HCT116 (cell line): ENCODE results near the gene NOL4L. TPM values are rescaled to one million over a fixed set of nuclear protein-coding genes. Genes with fewer than 3 reads are reported as not detected.

Source experiments
- ATAC-seq: fragments of 200-7000 bp; cut with Tn5 transposase; 2 replicates; pipeline ENCODE4 v1.9.1; 2020; ENCODE audit warnings: mild to moderate bottlenecking, moderate library complexity
- BruUV-seq: library from RNA; stranded (reverse); fragments of 400-500 nt; replicated peaks from 2 replicates; lab custom pipeline; 2021; lab: Mats Ljungman, UMichigan
- CTCF ChIA-PET: fragments of 300-600 bp; sonication (Branson Sonifier 250); formaldehyde crosslinking; loops from one replicate; lab custom pipeline; 2021; ENCODE audit warnings: antibody characterized with exemption; lab: Charles Lee
- POLR2A ChIA-PET: fragments of 300-600, 350-600 bp; sonication (Branson Sonifier 250); formaldehyde crosslinking; loops from one replicate; lab custom pipeline; 2021; ENCODE audit warnings: antibody characterized with exemption; lab: Charles Lee
- RAD21 ChIA-PET, 2 experiments: fragments of 300-600 bp; sonication (Branson Sonifier 250); formaldehyde crosslinking; loops; one replicate each; lab custom pipeline; 2023; ENCODE audit warnings: low total read pairs in 2 of 2; ENCODE audit not compliant: uncharacterized antibody in 2 of 2, unreplicated experiment in 2 of 2, low non-redundant PET in 1 of 2; lab: Charles Lee
- DNase-seq: peaks from one replicate; pipeline ENCODE4 v3.0.0-alpha.2; 2010; ENCODE audit warnings: low read depth, low spot score
- H2AFZ ChIP-seq: fragments of 200-600 bp; shearing (Covaris generic), sonication (generic); 2 replicates; pipeline ENCODE4 v1.6.1; 2017; ENCODE audit warnings: low read depth, mixed run types, mixed read lengths, antibody characterized with exemption, low read length; ENCODE audit not compliant: poor library complexity, severe bottlenecking
- H3K27ac ChIP-seq: 2 replicates; pipeline ENCODE4 v1.5.1; 2012; ENCODE audit warnings: low read depth, low read length
- H3K27me3 ChIP-seq: fragments of 200-600 bp; sonication (generic); 2 replicates; pipeline ENCODE4 v1.6.1; 2016; ENCODE audit warnings: mixed run types, low read length, mixed read lengths; ENCODE audit not compliant: insufficient read depth
- H3K36me3 ChIP-seq, 2 experiments: fragments of 200-500 bp in 1 of 2; fragments of 200-600 bp in 1 of 2; sonication (Bioruptor generic) in 1 of 2; sonication (generic) in 1 of 2; 2 replicates each; pipeline versions ENCODE4 v1.5.1 to v1.6.1; 2014 to 2016; ENCODE audit warnings: low read length in 2 of 2, inconsistent platforms in 1 of 2, mixed read lengths in 1 of 2, mixed run types in 1 of 2; ENCODE audit not compliant: insufficient read depth in 2 of 2, control insufficient read depth in 1 of 2
- H3K4me1 ChIP-seq, 2 experiments: fragments of 200-600 bp in 1 of 2; sonication (generic) in 1 of 2; 2 replicates each; pipeline versions ENCODE4 v1.5.1 to v1.6.1; 2012 to 2017; ENCODE audit warnings: low read length in 2 of 2, inconsistent platforms in 1 of 2, mild to moderate bottlenecking in 1 of 2, mixed read lengths in 1 of 2, mixed run types in 1 of 2, moderate library complexity in 1 of 2; ENCODE audit not compliant: insufficient read depth in 2 of 2, control insufficient read depth in 1 of 2
- H3K4me2 ChIP-seq: fragments of 200-600 bp; sonication (generic); 2 replicates; pipeline ENCODE4 v1.6.1; 2017; ENCODE audit warnings: mixed run types, low read length, mixed read lengths
- H3K4me3 ChIP-seq, 2 experiments: fragments of 200-600 bp in 1 of 2; sonication (generic) in 1 of 2; replicated peaks in 1 of 2; 2 replicates each; pipeline ENCODE4 v1.5.1; 2011 to 2016; ENCODE audit warnings: low read length in 2 of 2, control low read depth in 1 of 2, low read depth in 1 of 2, mild to moderate bottlenecking in 1 of 2, mixed read lengths in 1 of 2, mixed run types in 1 of 2
- H3K79me2 ChIP-seq: fragments of 200-600 bp; sonication (generic); 2 replicates; pipeline ENCODE4 v1.6.1; 2017; ENCODE audit warnings: mild to moderate bottlenecking, mixed run types, low read length, moderate library complexity, mixed read lengths; ENCODE audit not compliant: insufficient read depth
- H3K9ac ChIP-seq: fragments of 200-600 bp; sonication (generic); 2 replicates; pipeline ENCODE4 v1.6.1; 2016; ENCODE audit warnings: low read length, mixed read lengths
- H3K9me2 ChIP-seq: fragments of 200-600 bp; sonication (generic), shearing (Covaris generic); 2 replicates; pipeline ENCODE4 v1.6.1; 2017; ENCODE audit warnings: mixed run types, mild to moderate bottlenecking, moderate library complexity; ENCODE audit not compliant: insufficient read depth
- H3K9me3 ChIP-seq, 2 experiments: fragments of 200-500 bp in 1 of 2; fragments of 200-600 bp in 1 of 2; sonication (Bioruptor generic) in 1 of 2; sonication (generic) in 1 of 2; 2 replicates each; pipeline ENCODE4 v1.6.1; 2014 to 2017; ENCODE audit warnings: low read length in 2 of 2, mixed read lengths in 2 of 2, inconsistent platforms in 1 of 2, low read depth in 1 of 2, mild to moderate bottlenecking in 1 of 2, mixed run types in 1 of 2, moderate library complexity in 1 of 2; ENCODE audit not compliant: control insufficient read depth in 1 of 2, insufficient read depth in 1 of 2
- H4K20me1 ChIP-seq: fragments of 200-600 bp; sonication (generic), shearing (Covaris generic); 2 replicates; pipeline ENCODE4 v1.6.1; 2017; ENCODE audit warnings: mixed run types, mild to moderate bottlenecking, moderate library complexity; ENCODE audit not compliant: insufficient read depth
- CBX3 ChIP-seq: IDR thresholded peaks from 2 replicates; pipeline ENCODE4 v1.6.1; 2012; ENCODE audit warnings: low read depth
- CEBPB ChIP-seq: IDR thresholded peaks from 2 replicates; pipeline ENCODE4 v1.6.1; 2012; ENCODE audit warnings: low read depth
- EGR1 ChIP-seq: IDR thresholded peaks from 2 replicates; pipeline ENCODE4 v1.6.1; 2012; ENCODE audit warnings: low read depth
- ELF1 ChIP-seq: IDR thresholded peaks from 2 replicates; pipeline ENCODE4 v1.6.1; 2012; ENCODE audit warnings: low read depth, borderline replicate concordance
- EZH2 ChIP-seq: fragments of 200-600 bp; sonication (generic); IDR thresholded peaks from 2 replicates; pipeline ENCODE4 v1.6.1; 2017; ENCODE audit warnings: antibody characterized with exemption, mixed run types
- EZH2phosphoT487 ChIP-seq: fragments of 200-600 bp; IDR thresholded peaks from 2 replicates; pipeline ENCODE4 v1.6.1; 2018; ENCODE audit warnings: antibody characterized with exemption, borderline replicate concordance
- FOSL1 ChIP-seq: IDR thresholded peaks from 2 replicates; pipeline ENCODE4 v1.6.1; 2012; ENCODE audit warnings: low read depth
- JUND ChIP-seq: IDR thresholded peaks from 2 replicates; pipeline ENCODE4 v1.6.1; 2012
- POLR2AphosphoS5 ChIP-seq: IDR thresholded peaks from 2 replicates; pipeline ENCODE4 v1.6.1; 2011; ENCODE audit warnings: mild to moderate bottlenecking, low read depth, low read length, moderate library complexity
- RAD21 ChIP-seq: IDR thresholded peaks from 2 replicates; pipeline ENCODE4 v1.6.1; 2012; ENCODE audit warnings: low read depth, mild to moderate bottlenecking
- SIN3A ChIP-seq: IDR thresholded peaks from 2 replicates; pipeline ENCODE4 v1.6.1; 2012; ENCODE audit warnings: low read depth
- SRF ChIP-seq: IDR thresholded peaks from 2 replicates; pipeline ENCODE4 v1.6.1; 2012; ENCODE audit warnings: low read depth
- TCF7L2 ChIP-seq: IDR thresholded peaks from 2 replicates; pipeline ENCODE4 v1.7.0; 2011; ENCODE audit warnings: borderline replicate concordance, inconsistent platforms; ENCODE audit not compliant: insufficient read depth, insufficient read length; ENCODE audit errors: extremely low read depth
- YY1 ChIP-seq: IDR thresholded peaks from 2 replicates; pipeline ENCODE4 v1.6.1; 2011; ENCODE audit warnings: low read length, low read depth, moderate library complexity, mild to moderate bottlenecking; ENCODE audit not compliant: insufficient replicate concordance; ENCODE audit errors: extremely low read depth
- ZFX ChIP-seq: fragments of 450-650 bp; IDR thresholded peaks from 2 replicates; pipeline ENCODE4 v1.6.1; 2017
- ZNF274 ChIP-seq: fragments of 200-500 bp; sonication (Bioruptor generic); IDR thresholded peaks from 2 replicates; pipeline ENCODE4 v1.6.1; 2014; ENCODE audit warnings: mild to moderate bottlenecking, low read depth, low read length, inconsistent platforms
- intact Hi-C: fragments of 100-400 bp; cut with micrococcal nuclease; formaldehyde crosslinking; loops from 2 replicates; pipeline ENCODE4 v1.10.0; 2022
- total RNA-seq: library from RNA; stranded (reverse); gene quantifications from one replicate; pipeline ENCODE4 v1.2.1, GENCODE V29; 2021; ENCODE audit not compliant: unreplicated experiment
- TF ChIP-seq, protein P1 (sequence below): IDR thresholded peaks from 2 replicates; pipeline ENCODE4 v1.6.1; 2012
- TF ChIP-seq, protein P2 (sequence below): IDR thresholded peaks from 2 replicates; pipeline ENCODE4 v1.6.1; 2011; ENCODE audit warnings: mild to moderate bottlenecking, low read length, moderate library complexity; ENCODE audit not compliant: insufficient replicate concordance; ENCODE audit errors: extremely low read depth
- TF ChIP-seq, protein P3 (sequence below): IDR thresholded peaks from 2 replicates; pipeline ENCODE4 v1.6.1; 2012; ENCODE audit warnings: low read depth
- TF ChIP-seq, protein P4 (sequence below): IDR thresholded peaks from 2 replicates; pipeline ENCODE4 v1.6.1; 2012

NOL4L gene
- total RNA-seq, 1 experiment from 2014 or later = 5.9 TPM

DNA sequence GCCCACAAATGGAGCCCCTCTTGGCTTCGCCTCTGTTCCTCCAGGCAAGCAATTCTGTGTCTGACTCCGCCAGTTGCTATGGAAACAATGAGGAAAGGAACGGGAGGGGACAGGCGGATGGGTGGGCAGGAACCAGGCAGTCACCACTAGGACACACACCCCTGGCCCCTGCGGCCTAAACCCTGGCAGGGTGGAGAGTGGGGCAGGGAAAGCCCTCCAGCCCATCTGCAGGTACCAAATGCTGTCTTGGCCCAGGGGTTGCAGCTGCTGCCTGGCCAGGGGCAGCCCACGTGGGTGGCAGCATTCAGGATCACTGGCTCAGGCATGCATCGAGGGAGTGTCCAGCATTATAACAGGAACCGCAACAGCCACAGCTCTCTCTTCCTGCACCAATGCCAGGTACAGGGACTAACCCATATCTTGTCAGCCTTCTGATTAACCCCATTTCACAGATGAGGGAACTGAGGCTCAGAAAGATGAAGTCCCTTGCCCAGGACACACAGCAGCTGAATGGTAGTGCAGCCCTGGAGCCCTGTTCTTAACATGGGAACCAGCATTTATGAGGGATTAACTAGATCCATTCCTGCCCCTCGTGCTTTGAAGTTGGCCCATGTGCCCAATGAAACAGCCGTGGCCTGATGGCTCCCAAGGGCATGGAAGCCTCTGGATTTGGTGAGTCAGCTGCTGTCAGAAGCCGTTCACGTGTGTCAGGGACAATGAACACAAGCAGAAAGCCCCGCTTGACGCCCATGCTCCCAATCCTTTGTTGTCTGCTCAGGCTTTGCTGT is 66.3 kb downstream of the NOL4L start:
- H3K27me3 ChIP-seq = no peaks in the 10 kb centered on the region
- intact Hi-C loops = no loop called here
- H2AFZ ChIP-seq = no peak overlapping the region
- 0 out of 4 replicates have a peak, but pooled peaks cover 0 to 3% of the 10 kb centered on the region in 2 experiments for H3K4me1 ChIP-seq
- no TSS peak for BruUV-seq
- H4K20me1 ChIP-seq = no peaks in the 10 kb centered on the region
- RAD21 ChIA-PET = no interaction called here
- ATAC-seq (no peak), DNase-seq (no peak)
- POLR2A ChIA-PET = no interaction called here
- H3K79me2 ChIP-seq = no peaks in the 10 kb centered on the region
- no peaks in the 10 kb centered on the region for H3K36me3 ChIP-seq
- no peak overlapping the region for H3K9ac ChIP-seq
- H3K4me2 ChIP-seq = no peak overlapping the region
- CTCF ChIA-PET = no interaction called here
- no peak overlapping the region for H3K27ac ChIP-seq
- no peaks in the 10 kb centered on the region for H3K9me2 ChIP-seq
- H3K4me3 ChIP-seq = no peak overlapping the region
- no peaks in the 10 kb centered on the region for H3K9me3 ChIP-seq
- TF ChIP-seq ZFX (no peak), RAD21 (no peak), CEBPB (no peak), ELF1 (no peak), FOSL1 (no peak), CBX3 (no peak), SIN3A (no peak), ZNF274 (no peak), EZH2 (no peak), EZH2phosphoT487 (no peak), TCF7L2 (no peak), YY1 (no peak), JUND (no peak), EGR1 (no peak), POLR2AphosphoS5 (no peak), SRF (no peak)
- TF ChIP-seq, protein P1, sequence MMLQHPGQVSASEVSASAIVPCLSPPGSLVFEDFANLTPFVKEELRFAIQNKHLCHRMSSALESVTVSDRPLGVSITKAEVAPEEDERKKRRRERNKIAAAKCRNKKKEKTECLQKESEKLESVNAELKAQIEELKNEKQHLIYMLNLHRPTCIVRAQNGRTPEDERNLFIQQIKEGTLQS = no peak
- TF ChIP-seq, protein P2, sequence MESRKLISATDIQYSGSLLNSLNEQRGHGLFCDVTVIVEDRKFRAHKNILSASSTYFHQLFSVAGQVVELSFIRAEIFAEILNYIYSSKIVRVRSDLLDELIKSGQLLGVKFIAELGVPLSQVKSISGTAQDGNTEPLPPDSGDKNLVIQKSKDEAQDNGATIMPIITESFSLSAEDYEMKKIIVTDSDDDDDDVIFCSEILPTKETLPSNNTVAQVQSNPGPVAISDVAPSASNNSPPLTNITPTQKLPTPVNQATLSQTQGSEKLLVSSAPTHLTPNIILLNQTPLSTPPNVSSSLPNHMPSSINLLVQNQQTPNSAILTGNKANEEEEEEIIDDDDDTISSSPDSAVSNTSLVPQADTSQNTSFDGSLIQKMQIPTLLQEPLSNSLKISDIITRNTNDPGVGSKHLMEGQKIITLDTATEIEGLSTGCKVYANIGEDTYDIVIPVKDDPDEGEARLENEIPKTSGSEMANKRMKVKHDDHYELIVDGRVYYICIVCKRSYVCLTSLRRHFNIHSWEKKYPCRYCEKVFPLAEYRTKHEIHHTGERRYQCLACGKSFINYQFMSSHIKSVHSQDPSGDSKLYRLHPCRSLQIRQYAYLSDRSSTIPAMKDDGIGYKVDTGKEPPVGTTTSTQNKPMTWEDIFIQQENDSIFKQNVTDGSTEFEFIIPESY = no peak
- TF ChIP-seq, protein P3, sequence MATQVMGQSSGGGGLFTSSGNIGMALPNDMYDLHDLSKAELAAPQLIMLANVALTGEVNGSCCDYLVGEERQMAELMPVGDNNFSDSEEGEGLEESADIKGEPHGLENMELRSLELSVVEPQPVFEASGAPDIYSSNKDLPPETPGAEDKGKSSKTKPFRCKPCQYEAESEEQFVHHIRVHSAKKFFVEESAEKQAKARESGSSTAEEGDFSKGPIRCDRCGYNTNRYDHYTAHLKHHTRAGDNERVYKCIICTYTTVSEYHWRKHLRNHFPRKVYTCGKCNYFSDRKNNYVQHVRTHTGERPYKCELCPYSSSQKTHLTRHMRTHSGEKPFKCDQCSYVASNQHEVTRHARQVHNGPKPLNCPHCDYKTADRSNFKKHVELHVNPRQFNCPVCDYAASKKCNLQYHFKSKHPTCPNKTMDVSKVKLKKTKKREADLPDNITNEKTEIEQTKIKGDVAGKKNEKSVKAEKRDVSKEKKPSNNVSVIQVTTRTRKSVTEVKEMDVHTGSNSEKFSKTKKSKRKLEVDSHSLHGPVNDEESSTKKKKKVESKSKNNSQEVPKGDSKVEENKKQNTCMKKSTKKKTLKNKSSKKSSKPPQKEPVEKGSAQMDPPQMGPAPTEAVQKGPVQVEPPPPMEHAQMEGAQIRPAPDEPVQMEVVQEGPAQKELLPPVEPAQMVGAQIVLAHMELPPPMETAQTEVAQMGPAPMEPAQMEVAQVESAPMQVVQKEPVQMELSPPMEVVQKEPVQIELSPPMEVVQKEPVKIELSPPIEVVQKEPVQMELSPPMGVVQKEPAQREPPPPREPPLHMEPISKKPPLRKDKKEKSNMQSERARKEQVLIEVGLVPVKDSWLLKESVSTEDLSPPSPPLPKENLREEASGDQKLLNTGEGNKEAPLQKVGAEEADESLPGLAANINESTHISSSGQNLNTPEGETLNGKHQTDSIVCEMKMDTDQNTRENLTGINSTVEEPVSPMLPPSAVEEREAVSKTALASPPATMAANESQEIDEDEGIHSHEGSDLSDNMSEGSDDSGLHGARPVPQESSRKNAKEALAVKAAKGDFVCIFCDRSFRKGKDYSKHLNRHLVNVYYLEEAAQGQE = no peak
- TF ChIP-seq, protein P4, sequence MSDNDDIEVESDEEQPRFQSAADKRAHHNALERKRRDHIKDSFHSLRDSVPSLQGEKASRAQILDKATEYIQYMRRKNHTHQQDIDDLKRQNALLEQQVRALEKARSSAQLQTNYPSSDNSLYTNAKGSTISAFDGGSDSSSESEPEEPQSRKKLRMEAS = no peak
- TF ChIP-seq, all 23 proteins: peak for 0
